KBM-7 (cell line): ENCODE data around the gene PIGBOS1.
"Not testable (repeated sequence)": the region's sequence is repeated elsewhere in the genome, so short reads cannot be mapped to it uniquely, and the experiment has no call there.

Experiments
- DNase-seq: peaks from one replicate; pipeline ENCODE4 v3.0.0-alpha.2; 2015
- in situ Hi-C: fragments of 300-500 bp; cut with MboI; formaldehyde crosslinking; loops from 2 replicates; pipeline ENCODE4 v1.14.3; 2020; ENCODE audit warnings: low sequenced_read_pairs, low pct_unique_long_range_greater_than_20kb, mixed read lengths

Gene PIGBOS1

DNA sequence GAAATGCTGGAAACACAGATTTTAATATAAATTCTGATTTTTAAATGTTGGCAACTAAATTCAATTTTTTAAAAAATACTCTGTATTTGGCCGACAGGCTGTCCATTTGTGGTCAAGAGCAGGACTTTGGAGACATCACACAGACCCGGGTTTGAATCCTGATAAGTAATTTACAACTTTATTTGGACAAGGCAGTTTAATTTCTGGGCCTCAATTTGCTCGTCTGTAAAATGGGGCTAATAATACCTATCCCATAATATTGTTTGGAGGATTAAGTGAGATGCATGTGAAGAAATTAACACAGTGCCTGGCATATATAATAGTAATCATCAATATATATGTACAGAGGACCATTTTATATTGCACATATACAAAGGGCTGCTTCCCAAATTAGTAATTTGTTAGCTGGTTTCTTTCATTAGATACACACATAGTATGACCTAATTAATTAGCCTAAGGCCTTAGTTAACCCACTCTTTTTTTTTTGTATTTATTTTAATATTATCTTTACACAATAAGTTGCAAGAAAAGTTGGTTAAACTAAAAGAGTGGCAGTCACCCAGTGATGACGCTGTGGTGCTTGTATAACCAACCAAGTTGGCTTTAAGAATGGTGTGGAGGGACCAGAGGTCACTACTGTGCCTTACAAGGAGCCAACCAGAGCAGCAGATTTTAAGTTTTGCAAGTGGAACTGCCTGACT, 764 bp upstream of the PIGBOS1 start:
- in situ Hi-C loops: no loop called here
- peak; percentile 22 for DNase-seq

DNA sequence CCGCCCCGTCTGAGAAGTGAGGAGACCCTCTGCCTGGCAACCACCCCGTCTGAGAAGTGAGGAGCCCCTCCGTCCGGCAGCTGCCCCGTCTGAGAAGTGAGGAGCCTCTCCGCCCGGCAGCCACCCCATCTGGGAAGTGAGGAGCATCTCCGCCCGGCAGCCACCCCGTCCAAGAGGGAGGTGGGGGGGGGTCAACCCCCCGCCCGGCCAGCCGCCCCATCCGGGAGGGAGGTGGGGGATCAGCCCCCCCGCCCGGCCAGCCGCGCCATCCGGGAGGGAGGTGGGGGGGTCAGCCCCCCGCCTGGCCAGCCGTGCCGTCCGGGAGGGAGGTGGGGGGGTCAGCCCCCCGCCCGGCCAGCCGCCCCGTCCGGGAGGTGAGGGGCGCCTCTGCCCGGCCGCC, 16.1 kb downstream of the PIGBOS1 start:
- in situ Hi-C loops, DNase-seq: not testable (repeated sequence)

DNA sequence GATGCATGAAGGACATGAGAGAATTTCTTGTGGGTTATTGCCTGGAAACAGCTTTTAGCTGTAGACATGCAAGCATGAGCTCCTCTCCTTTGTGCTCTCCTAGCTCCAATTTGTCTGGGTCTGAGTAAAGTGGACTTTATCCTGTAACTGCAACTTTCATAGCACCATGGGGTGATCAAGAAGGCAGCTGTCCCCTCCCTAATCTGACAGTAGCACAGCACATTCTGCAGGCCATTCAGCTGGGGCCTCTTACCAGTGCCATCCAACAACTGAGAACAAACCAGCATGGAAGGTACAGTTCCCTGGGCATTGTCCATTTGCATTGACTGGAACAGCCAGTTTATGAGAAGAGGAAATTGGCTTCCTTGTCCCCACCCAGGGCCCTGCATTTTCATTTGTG, 21.6 kb downstream of the PIGBOS1 start:
- DNase-seq: no peak
- in situ Hi-C loops: no loop called here

DNA sequence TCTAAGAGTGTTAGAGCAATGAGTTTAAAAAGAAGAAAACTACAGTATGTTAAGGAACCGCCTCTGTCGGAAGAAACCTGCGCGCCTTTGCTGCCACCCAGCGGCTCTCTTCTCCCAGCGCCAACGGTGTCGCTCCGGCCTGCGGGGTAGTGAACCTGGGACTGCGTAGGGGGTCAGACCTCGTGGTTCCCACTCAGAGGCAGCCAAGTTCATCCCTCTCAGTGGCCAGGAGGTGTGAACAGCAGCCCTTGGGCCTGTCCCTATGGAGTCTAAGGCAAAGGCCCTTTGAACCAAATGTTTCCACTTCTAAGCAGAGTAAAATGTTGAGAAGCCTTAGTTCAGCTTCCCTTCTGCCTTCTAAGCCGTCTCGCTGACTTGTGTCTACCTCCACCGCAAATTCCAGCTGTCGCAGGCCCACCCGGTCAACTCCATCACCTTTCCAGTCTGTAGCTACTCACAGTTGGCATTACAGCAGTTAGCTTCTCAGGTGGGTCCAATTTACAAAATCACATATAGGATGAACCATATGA, 28.3 kb downstream of the PIGBOS1 start:
- in situ Hi-C loops: no loop called here
- peak; percentile 85 for DNase-seq

DNA sequence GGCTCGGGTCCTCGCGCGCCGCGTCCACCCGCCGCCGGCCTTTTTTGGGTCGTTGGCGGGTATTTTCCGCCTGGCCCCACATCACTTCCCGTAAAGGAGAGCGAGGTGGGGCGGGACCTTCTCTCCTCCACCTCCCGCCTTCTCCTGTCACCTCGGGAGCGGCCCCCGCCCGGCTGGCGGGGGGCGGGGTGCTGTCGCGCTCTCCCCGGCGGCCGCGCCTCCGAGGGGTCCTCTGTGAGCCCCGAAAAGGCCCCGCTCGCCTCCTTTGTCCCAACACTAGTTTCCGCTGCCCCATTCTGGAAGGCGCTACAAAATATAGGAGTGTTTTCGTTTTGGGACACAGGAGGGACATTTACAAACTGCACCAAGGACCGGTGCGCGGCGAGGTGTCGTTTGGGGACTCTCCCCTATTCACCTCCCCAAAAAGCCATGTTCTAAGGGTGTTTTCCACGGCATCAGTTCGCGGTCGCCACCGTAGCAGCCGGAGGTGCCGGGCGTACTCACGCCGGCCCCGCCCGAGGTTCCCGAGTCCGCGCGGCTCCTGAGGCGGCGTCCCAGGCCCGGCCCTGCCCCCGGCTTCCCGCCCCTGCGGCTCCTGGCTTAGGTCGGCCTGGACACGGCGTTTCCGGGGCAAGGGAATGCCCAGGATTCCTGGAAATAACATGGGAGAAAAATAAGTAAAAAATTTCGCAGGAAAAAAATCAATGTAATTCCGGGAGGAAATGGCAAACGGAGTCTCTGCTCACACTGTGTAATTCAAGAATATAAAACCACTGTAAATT, 29.0 kb downstream of the PIGBOS1 start, which contains the start of gene RAB27A:
Gene RAB27A, minus strand, starts transcription at position 68 of the 782 bp plus-strand sequence. CDS start 54,879 bp downstream, outside the sequence.
- DNase-seq: peak; percentile 63
- in situ Hi-C loops: no loop called here

DNA sequence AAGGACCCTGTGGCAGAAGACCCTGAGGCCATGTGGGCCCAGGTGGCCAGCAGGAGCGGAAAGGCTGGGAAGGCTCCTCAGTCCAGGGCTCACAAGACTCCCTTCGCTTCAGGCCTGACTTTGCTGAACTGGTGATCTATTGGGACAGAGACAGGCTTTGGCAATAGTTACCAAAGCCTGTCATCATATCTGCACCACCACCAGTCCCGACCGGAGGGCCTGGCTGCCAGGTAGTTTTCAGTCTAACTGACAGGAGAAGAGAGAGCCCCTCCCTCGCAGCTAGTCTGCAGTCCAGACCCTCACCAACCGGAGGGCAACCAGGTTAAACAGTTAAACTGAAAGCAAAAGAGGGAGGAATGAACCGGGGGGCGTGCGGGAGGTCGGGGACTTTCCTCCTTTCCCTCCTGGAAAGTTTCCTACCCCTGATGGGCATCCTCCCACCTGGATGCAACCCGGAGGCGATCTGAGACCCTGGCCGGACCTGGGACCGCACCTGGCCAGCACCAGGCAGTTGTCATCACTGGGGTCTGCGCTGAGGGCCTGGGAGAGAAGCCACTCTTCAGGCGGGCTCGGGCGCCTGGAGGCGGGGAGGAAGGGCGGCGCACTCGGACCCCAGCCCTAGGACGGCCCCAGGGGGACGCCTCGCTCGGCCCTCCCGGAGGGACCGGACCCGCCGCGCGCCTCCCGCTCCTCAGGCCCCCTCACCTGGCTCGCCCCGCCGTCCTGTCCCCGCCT, 29.7 kb downstream of the PIGBOS1 start:
- no peak for DNase-seq
- in situ Hi-C loops: no loop called here

DNA sequence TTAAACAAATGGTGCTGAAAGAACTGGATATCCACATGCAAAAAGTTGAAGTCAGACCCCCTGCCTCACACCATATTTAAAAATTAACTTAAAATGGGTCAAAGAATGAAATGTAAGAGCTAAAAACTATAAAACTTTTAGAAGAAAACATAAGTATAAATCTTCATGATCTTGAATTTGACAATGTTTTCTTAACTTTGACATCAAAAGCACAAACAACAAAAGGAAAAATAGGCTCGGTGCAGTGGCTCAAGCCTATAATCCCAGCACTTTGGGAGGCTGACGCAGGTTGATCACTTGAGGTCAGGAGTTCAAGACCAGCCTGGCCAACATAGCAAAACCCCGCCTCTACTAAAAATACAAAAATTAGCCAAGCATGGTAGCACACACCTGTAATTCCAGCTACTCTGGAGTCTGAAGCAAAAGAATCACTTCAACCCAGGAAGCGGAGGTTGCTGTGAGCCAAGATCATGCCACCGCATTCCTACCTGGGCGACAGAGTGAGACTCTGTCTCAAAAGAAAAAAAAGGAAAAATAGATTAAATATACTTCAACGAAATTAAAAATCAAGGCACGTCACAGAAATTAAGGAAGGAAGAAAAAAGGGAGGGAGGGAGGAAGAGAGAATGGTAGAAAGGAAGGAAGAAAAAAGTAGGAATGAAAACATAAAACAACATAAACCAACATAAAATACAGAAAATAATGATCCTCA, 30.8 kb downstream of the PIGBOS1 start:
- no peak for DNase-seq
- in situ Hi-C loops: no loop called here

DNA sequence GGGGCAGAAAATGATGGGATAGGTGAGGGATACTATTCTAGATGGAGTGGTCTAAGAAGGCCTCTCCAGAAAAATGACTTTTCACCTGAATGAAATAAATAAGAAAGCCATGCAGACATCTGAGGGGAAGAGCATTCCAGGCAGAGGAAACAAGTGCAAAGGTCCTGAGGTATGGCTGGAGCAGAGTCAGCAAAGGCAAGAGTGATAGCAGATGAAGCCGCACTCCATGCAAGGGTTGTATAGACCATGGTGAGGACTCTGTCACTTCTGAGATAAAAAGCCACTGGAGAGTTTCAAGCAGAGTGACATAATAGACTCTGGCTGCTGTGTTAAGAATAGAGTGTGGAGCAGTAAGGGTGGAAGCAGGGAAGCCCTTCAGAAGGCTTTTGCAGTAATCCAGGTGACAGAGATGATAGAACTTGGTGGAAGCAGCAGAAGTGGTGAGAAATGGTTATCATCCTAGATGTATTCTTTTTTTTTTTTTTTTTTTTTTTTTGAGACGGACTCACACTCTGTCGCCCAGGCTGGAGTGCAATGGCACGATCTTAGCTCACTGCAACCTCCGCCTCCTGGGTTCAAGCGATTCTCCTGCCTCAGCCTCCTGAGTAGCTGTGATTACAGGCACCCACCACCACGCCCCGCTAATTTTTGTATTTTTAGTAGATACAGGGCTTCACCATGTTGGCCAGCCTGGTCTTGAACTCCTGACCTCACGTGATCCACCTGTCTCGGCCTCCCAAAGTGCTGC, 32.3 kb downstream of the PIGBOS1 start:
- in situ Hi-C loops, DNase-seq: not testable (repeated sequence)

DNA sequence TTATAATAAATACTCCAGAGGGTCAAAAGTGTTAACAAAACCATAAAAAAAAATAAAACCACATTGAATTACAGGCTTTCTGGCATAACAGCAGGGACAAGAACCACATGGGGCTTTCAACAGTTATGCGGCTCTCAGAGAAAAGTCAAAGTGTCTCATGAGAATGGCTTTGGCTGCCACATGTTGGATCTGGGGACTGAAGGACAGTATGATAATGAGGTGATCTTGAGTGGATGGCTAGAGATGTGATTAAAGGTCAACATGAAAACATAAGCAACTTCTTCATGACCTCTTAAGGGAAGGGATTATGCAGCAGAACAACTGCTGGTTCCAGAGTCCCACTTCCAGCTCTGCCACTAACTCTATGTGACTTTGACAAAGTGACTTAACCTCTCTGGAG, 34.5 kb downstream of the PIGBOS1 start:
- DNase-seq: no peak
- in situ Hi-C loops: no loop called here

DNA sequence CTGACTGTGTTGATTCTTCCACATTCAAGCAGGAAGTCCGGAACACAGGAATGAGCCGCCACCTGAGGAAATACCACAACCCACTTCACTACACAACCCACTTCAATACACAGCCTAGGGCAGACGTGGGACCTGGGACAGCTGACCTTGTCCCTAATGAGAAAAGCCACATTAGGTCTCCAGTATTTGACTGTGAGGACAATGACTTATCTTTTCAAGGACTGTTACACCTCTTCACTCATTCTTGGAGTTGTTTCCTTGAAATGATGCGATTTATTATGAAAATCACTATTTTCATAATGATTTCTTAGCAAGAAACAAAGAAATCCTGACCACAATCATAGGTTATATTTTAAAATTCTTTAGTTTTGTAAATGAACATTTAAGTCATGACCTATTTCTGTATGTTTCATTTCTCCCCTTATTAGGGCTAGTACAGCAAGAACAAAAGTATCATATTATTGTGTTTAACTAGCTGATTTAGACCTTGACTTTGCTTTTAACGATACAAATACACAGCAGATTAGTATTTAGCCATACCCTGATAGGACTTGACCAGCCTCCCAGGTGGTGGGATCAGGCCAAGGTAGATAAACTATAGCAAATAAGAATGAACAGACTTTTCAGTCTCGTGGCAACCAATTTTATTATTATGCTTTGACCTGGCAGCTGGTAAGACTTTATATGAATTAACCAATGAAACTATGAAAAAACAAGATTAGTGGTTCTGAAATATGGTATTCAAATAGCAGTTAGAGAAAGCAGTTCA, 35.4 kb downstream of the PIGBOS1 start:
- in situ Hi-C loops: no loop called here
- no peak for DNase-seq

DNA sequence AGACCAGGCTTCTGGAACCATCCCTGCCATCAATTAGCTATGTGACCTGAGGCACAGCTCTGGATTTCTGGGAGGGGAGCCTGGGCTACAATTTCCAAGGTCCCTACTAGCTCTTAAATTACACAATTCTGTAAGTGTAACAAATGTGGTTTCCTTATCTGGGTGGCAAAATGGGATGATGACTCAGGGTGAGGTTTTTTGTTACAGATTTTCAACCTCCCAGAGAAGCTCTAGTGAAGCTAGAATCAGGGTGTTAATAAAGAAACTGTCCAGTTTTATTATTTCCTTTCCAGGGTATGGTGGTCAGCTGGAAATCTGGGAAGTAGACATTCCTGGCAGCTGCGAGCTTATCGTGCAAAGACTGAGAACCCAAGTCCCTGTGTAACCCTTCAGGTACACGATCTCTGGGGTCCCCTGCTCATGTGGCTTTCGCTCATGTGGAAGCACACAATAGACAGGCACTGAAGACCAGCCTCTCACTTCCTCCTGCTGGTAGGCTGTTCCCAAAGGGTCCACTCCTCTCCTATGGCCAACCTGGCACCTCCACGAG, 36.6 kb downstream of the PIGBOS1 start:
- in situ Hi-C loops: no loop called here
- peak; percentile 52 for DNase-seq

DNA sequence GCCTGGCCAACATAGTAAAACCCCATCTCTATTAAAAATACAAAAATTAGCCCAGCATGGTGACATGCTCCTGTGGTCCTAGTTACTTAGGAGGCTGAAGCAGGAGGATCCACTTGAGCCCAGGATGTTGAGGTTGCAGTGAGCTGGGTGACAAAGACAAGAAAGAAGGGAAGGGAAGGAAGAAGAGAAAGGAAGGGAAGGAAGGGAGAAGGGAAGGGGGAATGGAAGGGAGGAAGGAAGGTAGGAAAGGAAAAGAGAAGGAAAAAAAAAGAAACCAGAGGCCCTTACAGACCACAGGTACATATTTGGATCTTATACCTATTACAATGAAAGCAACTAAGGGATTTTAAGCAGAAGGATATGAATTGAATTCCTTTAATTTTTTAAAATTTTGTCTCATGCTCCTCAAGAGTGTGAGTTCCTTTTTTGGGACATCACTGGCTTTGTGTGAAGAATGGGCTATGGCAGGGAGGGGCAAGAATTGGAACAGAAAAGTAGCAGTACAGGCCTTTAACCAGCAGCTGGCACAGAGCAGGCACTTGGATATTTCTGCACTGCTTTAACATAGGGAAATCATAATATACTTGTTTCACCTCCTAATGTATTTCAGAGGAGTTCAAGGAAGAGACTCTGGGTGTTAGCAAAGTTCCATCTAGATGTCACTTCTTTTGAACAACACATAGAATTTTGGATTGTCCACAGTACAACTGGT, 37.2 kb downstream of the PIGBOS1 start:
- in situ Hi-C loops: no loop called here
- no peak for DNase-seq

DNA sequence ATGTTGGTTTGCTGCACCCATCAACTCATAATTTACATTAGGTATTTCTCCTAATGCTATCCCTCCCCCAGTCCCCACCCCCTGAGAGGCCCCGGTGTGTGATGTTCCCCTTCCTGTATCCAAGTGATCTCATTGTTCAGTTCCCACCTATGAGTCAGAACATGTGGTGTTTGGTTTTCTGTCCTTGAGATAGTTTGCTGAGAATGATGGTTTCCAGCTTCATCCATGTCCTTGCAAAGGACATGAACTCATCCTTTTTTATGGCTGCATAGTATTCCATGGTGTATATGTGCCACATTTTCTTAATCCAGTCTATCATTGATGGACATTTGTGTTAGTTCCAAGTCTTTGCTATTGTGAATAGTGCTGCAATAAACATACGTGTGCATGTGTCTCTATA, 38.3 kb downstream of the PIGBOS1 start:
- in situ Hi-C loops, DNase-seq: not testable (repeated sequence)

DNA sequence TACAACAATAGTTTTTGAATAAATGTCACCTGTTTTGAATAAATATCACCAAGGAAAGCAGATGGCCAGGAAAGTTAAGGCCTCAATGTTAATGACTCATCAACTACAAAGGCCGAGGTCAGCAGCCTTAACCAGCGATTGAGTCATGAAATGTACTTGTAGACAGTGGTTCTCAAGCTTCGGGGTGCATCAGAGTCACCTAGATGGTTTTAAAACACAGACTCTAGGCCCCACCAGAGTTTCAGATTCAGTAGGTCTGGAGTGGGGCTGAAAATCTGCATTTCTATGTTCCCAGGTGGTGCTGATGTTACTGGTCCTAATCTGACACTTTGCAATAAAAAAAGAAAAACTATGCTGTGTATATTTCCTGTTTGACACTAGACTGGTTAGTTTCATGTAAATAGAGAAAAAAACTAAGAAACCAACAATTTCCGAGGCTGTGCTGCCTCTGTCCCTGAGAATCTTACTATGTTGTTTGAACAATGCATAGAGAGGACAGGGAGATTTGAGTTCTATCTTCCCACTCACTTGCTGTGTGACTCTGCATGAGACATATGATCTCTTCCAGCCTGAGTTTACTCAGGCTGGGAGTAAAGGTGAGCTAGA, 39.1 kb downstream of the PIGBOS1 start:
- in situ Hi-C loops: no loop called here
- no peak for DNase-seq

DNA sequence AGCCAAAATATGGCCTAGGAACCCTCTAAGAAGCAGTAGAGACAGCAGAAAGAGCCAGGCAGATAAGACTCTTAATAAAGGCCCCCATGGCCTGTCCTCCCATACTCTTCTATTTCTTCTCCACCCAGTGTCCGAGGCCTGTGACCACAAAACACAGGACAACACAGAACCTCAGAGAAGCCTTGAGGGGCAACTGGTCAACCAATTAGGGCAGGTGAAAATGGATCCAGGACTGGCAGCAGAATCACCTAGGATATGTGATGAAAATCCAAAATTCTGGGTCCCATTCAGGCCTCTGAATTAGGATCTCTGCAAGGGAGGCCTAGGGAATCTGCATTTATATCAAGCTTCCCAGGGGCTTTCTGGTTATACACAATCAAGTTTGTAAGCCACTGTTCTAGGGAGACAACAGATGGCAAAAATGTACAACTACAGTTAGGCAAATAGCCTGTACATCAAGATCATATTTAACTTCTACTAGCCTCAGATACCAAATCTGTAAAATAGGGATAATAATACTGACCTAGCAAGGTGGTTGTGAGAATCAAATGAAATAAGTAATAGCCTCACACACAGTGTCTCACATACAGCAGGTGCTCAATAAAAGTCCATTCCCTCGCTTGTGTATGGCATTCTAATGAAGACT, 39.7 kb downstream of the PIGBOS1 start:
- in situ Hi-C loops: no loop called here
- no peak for DNase-seq

DNA sequence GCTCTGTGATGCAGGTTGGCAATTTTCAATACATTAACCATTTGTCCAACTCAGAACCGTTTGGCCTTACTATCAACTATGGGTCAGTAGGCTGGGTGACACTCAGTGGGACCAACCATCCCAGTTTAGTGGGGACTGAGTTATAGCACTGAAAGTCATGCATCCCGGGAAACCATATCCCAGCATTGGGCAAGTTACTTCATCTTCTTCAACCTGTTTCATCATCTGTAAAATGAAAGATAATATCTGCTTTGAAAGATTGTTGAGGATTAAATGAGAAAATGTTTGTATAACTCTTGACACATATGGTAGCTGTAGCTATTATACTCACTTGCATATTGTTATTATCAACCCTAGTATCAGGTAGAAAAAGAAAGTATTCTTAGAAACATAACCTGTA, 41.2 kb downstream of the PIGBOS1 start:
- no peak for DNase-seq
- in situ Hi-C loops: no loop called here
